ENCODE results near the gene ORC3.

DNA sequence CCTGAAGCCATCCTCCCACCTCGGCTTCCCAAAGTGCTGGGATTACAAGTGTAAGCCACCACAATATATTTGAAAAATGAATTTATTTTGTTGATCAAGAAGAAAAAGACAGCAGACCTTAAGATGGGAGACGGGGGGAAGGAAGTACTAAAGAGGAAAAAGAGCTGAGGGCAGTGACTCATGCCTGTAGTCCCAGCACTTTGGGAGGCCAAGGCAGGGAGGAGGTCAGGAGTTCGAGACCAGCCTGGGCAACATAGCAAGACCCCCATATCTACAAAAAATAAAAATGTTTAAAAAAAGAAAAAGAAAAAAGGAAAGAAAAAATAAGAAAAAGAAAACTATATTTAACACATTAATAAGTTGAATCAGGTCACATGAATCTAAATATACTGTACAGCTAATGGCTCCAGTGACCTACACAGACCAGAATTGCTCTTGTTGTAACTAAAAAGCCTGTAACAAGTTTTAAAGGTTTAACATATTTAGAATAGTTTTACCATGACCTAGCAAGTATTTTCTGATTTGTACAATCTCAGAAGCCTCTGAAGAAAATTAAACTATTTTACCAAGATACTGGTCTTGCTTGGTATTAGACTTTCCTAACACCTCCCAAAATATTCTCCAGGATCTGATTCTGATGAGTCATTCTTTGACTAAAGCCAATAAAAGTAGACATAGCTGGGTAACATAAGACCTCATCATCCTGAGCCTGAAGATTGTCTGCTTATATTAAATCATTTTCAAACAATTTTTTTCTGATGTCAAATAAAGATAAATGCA lies 116.4 kb downstream of the ORC3 start:
- TF ChIP-seq, protein P1, sequence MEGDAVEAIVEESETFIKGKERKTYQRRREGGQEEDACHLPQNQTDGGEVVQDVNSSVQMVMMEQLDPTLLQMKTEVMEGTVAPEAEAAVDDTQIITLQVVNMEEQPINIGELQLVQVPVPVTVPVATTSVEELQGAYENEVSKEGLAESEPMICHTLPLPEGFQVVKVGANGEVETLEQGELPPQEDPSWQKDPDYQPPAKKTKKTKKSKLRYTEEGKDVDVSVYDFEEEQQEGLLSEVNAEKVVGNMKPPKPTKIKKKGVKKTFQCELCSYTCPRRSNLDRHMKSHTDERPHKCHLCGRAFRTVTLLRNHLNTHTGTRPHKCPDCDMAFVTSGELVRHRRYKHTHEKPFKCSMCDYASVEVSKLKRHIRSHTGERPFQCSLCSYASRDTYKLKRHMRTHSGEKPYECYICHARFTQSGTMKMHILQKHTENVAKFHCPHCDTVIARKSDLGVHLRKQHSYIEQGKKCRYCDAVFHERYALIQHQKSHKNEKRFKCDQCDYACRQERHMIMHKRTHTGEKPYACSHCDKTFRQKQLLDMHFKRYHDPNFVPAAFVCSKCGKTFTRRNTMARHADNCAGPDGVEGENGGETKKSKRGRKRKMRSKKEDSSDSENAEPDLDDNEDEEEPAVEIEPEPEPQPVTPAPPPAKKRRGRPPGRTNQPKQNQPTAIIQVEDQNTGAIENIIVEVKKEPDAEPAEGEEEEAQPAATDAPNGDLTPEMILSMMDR (optimal IDR thresholded peaks at IDR 0.05 in 1 of 3, IDR thresholded peaks at IDR 0.05 in 1 of 3, conservative IDR thresholded peaks at IDR 0.05 in 1 of 3; ENCODE audit: extremely low read depth in 1 of 3, insufficient read depth in 2 of 3, low read length in 3 of 3) = no peak
- TF ChIP-seq EZH2 (IDR thresholded peaks at IDR 0.05; ENCODE audit: low read length) = no peak

All from keratinocyte (primary cell).